Stomach (tissue), 9 donors: Measurements from ENCODE around the gene INTS14. TPM values are rescaled to one million over a fixed set of nuclear protein-coding genes. Genes with fewer than 3 reads are reported as not detected.

ENCODE experiments used
- DNase-seq, 2 donors: peaks; one replicate each; pipeline versions ENCODE4 v3.0.0 to v3.0.0-alpha.2; 2013 to 2019
- H3K27ac ChIP-seq, 5 donors: fragments of 200-600 bp in 4 of 5; sonication (generic) in 4 of 5; one replicate each; pipeline ENCODE4 v1.5.1; 2013 to 2019; ENCODE audit warnings: mild to moderate bottlenecking in 1 of 5, moderate library complexity in 1 of 5
- H3K27me3 ChIP-seq, 3 donors: fragments of 200-600 bp; sonication (generic); one replicate each; pipeline ENCODE4 v1.5.1; 2017 to 2019; ENCODE audit warnings: mixed run types in 1 of 3
- H3K36me3 ChIP-seq, 4 donors: fragments of 200-600 bp; sonication (generic); 1 replicate in 3 of 4; 2 replicates in 1 of 4; pipeline ENCODE4 v1.5.1; 2016 to 2019
- H3K4me1 ChIP-seq, 4 donors: fragments of 200-600 bp; sonication (generic); one replicate each; pipeline ENCODE4 v1.5.1; 2016 to 2019
- H3K4me3 ChIP-seq, 4 donors: fragments of 200-600 bp; sonication (generic) in 3 of 4; one replicate each; pipeline ENCODE4 v1.5.1; 2016 to 2019; ENCODE audit warnings: mild to moderate bottlenecking in 1 of 4
- H3K9me3 ChIP-seq, 4 donors: fragments of 200-600 bp; sonication (generic); one replicate each; pipeline ENCODE4 v1.5.1; 2016 to 2019
- EP300 ChIP-seq: sonication (generic); formaldehyde crosslinking; IDR thresholded peaks from one replicate; pipeline ENCODE4 v1.6.1; 2017; ENCODE audit warnings: antibody characterized with exemption
- POLR2A ChIP-seq, 4 donors: fragments of 450-650 bp; IDR thresholded peaks; one replicate each; pipeline ENCODE4 v1.6.1; 2016; ENCODE audit warnings: antibody characterized with exemption in 4 of 4, control low read depth in 2 of 4, mild to moderate bottlenecking in 1 of 4, moderate library complexity in 1 of 4
- POLR2AphosphoS5 ChIP-seq, 3 donors: sonication (generic); formaldehyde crosslinking; IDR thresholded peaks; one replicate each; pipeline ENCODE4 v1.6.1; 2016; ENCODE audit warnings: antibody characterized with exemption in 3 of 3
- WGBS, 5 donors: extraction: QIAGEN DNeasy Blood & Tissue Kit in 3 of 5; methylation state at CpG; one replicate each; pipeline versions ENCODE4 v1.1.5 to v1.1.7; 2013 to 2018; 5-methylcytosine and 5-hydroxymethylcytosine counted together
- intact Hi-C: fragments of 100-400 bp; cut with DNase I; formaldehyde crosslinking; loops from one replicate; pipeline ENCODE4 v1.15.1; 2023; ENCODE audit warnings: low total_unique reads
- polyA plus RNA-seq, 3 donors: library from polyadenylated mRNA; stranded (reverse); fragments of 200-250 nt; gene quantifications; one replicate each; pipeline ENCODE4 v1.2.3, GENCODE V29; 2013
- total RNA-seq, 5 donors: library from RNA; depleted of rRNA; stranded (reverse); fragments of >200 nt; gene quantifications; one replicate each; pipeline versions ENCODE4 v1.1.0 to v1.2.3, GENCODE V29; 2014 to 2016
- TF ChIP-seq, protein P1 (sequence below), 7 experiments: fragments of 450-650 bp in 4 of 7; fragments of 200-600 bp in 3 of 7; sonication (generic) in 3 of 7; IDR thresholded peaks; one replicate each; pipeline ENCODE4 v1.5.1; 2016 to 2019; ENCODE audit warnings: antibody characterized with exemption in 7 of 7, control low read depth in 2 of 7, mild to moderate bottlenecking in 1 of 7
- donor health status: healthy with polysubstance abuse.
- donor health status: Bipolar disorder and iron deficiency.
- donor health status: healthy.

INTS14 gene
- total and polyA plus RNA-seq, 8 donors, result 7.2 to 73.2 (median 17.7) TPM

DNA sequence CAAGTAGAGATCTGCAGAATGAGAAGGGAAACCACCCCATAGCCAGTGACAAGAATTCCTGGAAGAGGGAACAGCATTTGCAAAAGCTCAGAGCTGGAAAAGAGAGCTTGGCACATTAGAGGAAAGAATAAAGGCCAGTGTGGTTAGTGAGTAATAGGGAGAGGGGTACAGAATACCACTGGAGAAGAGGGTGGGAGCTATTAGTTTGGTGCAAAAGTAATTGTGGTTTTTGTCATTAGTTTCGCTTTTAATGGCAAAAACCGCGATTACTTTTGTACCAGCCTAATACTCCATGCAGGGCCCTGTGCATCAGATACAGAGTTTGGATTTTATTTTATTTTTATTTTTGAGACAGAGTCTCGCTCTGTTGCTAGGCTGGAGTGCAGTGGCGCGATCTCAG, 20.6 kb upstream of the INTS14 start:
- peaks cover 0 to 8% (median 2%) of the 10 kb centered on the region in 4 donors for H3K36me3 ChIP-seq
- no peak overlapping the region for H3K4me3 ChIP-seq
- H3K27me3 ChIP-seq, result no peaks in the 10 kb centered on the region
- TF ChIP-seq, protein P1, sequence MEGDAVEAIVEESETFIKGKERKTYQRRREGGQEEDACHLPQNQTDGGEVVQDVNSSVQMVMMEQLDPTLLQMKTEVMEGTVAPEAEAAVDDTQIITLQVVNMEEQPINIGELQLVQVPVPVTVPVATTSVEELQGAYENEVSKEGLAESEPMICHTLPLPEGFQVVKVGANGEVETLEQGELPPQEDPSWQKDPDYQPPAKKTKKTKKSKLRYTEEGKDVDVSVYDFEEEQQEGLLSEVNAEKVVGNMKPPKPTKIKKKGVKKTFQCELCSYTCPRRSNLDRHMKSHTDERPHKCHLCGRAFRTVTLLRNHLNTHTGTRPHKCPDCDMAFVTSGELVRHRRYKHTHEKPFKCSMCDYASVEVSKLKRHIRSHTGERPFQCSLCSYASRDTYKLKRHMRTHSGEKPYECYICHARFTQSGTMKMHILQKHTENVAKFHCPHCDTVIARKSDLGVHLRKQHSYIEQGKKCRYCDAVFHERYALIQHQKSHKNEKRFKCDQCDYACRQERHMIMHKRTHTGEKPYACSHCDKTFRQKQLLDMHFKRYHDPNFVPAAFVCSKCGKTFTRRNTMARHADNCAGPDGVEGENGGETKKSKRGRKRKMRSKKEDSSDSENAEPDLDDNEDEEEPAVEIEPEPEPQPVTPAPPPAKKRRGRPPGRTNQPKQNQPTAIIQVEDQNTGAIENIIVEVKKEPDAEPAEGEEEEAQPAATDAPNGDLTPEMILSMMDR (IDR thresholded peaks at IDR 0.05), result no peak
- no peak for TF ChIP-seq POLR2AphosphoS5 (IDR thresholded peaks at IDR 0.05)
- TF ChIP-seq POLR2A (IDR thresholded peaks at IDR 0.05), result no peak
- TF ChIP-seq EP300, result no peak
- H3K9me3 ChIP-seq, result no peaks in the 10 kb centered on the region
- no peaks in the 10 kb centered on the region for H3K4me1 ChIP-seq
- H3K27ac ChIP-seq, result no peak overlapping the region
- no peak for DNase-seq
- 86 to 93% (median 91%) methylated on average over 6 of the region's 6 CpGs for WGBS, 5 donors
- intact Hi-C loops, result loop anchor here (10.0 kb wide), 1 partner anchor 233 kb away; the partner anchor contains the start of gene RAB11A

DNA sequence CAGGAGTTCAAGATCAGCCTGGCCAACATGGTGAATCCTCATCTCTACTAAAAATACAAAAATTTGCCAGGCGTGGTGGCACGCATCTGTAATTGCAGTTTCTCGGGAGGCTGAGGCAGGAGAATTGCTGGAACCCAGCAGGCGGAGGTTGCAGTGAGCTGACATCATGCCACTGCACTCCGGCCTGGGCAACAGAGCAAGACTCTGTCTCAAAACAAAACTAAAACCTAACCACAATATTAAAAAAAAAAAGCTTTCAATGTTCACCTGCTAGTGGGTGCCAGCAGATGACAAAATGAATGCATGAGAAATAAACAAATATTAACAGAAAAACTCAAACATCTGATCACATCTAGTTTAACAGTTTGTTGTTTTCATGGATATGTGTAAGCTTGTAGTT, 19.8 kb upstream of the INTS14 start:
- no peak for TF ChIP-seq POLR2AphosphoS5 (IDR thresholded peaks at IDR 0.05)
- TF ChIP-seq, protein P1 (IDR thresholded peaks at IDR 0.05), result no peak
- H3K9me3 ChIP-seq, result no peaks in the 10 kb centered on the region
- no peak overlapping the region for H3K27ac ChIP-seq
- no peak overlapping the region for H3K4me3 ChIP-seq
- no peak for DNase-seq
- intact Hi-C loops, result loop anchor here (10.0 kb wide), 1 partner anchor 234 kb away; the partner anchor contains the start of gene RAB11A
- H3K4me1 ChIP-seq, result no peaks in the 10 kb centered on the region
- H3K27me3 ChIP-seq, result no peaks in the 10 kb centered on the region
- WGBS, 5 donors, result 81 to 97% (median 90%) methylated on average over 5 of the region's 5 CpGs
- peaks cover 0 to 15% (median 9%) of the 10 kb centered on the region in 4 donors for H3K36me3 ChIP-seq

DNA sequence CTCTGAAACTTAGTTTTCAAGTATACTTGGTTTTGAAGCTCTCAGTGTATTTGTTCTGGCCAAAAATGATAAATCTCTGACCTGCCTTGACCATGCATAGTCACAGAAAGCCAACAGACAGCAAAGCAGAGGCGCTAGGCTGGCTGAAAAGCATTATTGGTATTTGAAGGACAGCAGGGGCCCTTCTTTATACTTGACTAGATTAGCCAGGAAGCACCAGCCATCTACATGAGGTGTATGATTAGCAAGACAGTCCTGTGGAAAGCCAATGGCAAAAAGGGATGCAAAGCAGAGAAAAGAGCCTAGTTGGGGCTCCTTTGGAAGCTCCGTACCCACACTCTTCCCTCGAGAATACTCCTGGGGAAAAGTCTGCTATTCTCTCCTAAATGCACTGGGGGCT, 18.6 kb upstream of the INTS14 start:
- H3K4me1 ChIP-seq, result no peaks in the 10 kb centered on the region
- no peak for TF ChIP-seq POLR2AphosphoS5 (IDR thresholded peaks at IDR 0.05)
- TF ChIP-seq POLR2A (IDR thresholded peaks at IDR 0.05), result no peak
- TF ChIP-seq EP300, result no peak
- TF ChIP-seq, protein P1 (IDR thresholded peaks at IDR 0.05), result no peak
- H3K27ac ChIP-seq, result no peak overlapping the region
- no peak for DNase-seq
- WGBS, 5 donors, result 89 to 94% (median 91%) methylated on average over 3 of the region's 3 CpGs
- no peaks in the 10 kb centered on the region for H3K27me3 ChIP-seq
- H3K36me3 ChIP-seq, result peaks cover 0 to 27% (median 21%) of the 10 kb centered on the region in 4 donors
- intact Hi-C loops, result no loop called here
- no peak overlapping the region for H3K4me3 ChIP-seq
- no peaks in the 10 kb centered on the region for H3K9me3 ChIP-seq

DNA sequence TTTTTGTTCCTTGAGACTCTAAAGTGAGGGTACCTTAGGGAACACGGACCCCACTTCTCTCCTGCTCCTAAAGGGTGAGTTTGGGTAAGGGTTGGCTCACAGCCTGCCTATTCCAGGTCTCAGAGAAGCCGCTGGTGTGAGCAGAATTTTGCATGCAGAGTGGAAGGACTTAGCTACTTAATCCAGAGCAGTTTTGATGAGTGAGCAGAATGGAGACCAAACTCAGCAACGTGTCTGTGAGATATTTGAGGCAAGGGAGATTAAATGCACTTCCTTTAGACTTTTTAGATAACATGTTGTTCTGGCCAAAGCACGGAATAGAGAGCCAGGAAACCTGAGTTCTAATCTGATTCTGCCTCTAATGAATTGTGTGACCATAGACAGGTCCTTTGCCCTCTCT, 15.9 kb upstream of the INTS14 start:
- TF ChIP-seq POLR2A (IDR thresholded peaks at IDR 0.05) (no peak), EP300 (no peak), POLR2AphosphoS5 (IDR thresholded peaks at IDR 0.05) (no peak)
- TF ChIP-seq, protein P1 (IDR thresholded peaks at IDR 0.05), result no peak
- intact Hi-C loops, result no loop called here
- 59 to 69% (median 65%) methylated on average over 4 of the region's 4 CpGs for WGBS, 5 donors
- no peak overlapping the region for H3K27ac ChIP-seq
- no peaks in the 10 kb centered on the region for H3K27me3 ChIP-seq
- no peaks in the 10 kb centered on the region for H3K9me3 ChIP-seq
- no peak overlapping the region for H3K4me3 ChIP-seq
- peaks cover 0 to 40% (median 28%) of the 10 kb centered on the region in 4 donors for H3K36me3 ChIP-seq
- H3K4me1 ChIP-seq, result no peaks in the 10 kb centered on the region
- DNase-seq, result no peak
